ENCODE data around the gene MFSD2B. TPM values are rescaled to one million over a fixed set of nuclear protein-coding genes. Genes with fewer than 3 reads are reported as not detected.
A peak's percentile ranks its signal among the peaks of the same experiment; 100 is the strongest.

The MFSD2B gene
- total and polyA plus RNA-seq, 5 donors = 0.18 to 0.51 (median 0.19) TPM; not detected in 2

DNA sequence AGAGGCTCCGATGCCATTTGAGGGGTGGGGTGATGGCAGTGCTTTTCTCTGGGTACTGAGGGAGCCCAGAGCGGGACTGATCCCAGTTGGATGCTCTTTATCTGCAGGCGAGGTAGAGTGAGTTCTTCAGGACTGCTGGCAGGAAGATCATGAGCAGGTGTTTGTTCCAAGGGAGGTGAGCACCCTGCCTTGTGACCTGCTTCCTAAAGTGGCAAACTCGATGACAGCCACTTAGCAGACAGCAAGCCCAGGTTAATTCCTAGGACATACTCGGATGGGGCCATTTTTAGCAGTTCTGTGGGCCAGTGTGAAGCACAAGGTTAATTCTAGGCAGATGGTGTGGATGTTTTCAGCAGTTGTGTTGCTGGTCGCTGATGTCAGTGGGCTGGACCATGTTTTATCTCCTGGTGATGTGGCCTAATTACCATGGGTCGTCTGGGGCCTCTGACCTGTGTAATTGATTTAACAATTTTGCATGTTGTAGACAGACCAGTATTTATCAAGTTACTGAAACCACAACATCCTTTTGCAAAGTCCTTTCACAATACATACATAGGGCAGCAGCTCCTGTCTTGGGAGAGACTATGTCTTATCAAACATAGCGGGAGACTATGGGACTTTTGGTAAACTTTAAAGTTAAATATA, 44.6 kb downstream of the MFSD2B start:
- H3K27me3 ChIP-seq (ENCODE audit: control insufficient read depth, insufficient read depth) = no peaks in the 10 kb centered on the region

DNA sequence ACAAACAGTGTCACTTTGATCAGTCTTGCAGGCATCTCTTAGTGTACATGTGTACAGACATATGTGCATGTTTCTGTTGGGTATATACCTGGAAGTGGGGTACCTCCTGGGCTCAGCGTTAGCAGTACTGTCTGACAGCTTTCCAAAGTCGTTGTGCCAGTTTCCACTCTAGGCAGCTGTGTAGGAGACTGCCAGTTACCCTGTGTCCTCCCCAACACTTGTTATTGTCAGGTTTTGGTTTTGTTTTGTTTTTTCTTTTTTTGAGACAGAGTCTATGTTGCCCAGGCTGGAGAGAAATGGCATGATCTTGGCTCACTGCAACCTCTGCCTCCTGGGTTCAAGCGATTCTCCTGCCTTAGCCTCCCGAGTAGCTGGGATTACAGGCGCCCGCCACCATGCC, 45.9 kb downstream of the MFSD2B start:
- 84% methylated on average over 6 of the region's 6 CpGs for WGBS
- Histone ChIP-seq H3K4me3 (ENCODE audit: low read length) (no peak overlapping the region), H3K27ac (ENCODE audit: low read length) (no peak overlapping the region), H3K9me3 (ENCODE audit: control insufficient read depth, low read length) (no peaks in the 10 kb centered on the region), H3K27me3 (ENCODE audit: control insufficient read depth, insufficient read depth) (no peaks in the 10 kb centered on the region), H3K4me1 (ENCODE audit: control insufficient read depth, insufficient read depth, low read length) (no peaks in the 10 kb centered on the region)
- ATAC-seq (no peak), DNase-seq (no peak)
- intact Hi-C loops (cut with DNase I) = no loop called here

More for the DNA sequence above, 44.6 kb downstream of the MFSD2B start:
- DNase-seq (no peak), ATAC-seq (no peak)
- H3K4me3 ChIP-seq (ENCODE audit: low read length) = no peak overlapping the region
- no peaks in the 10 kb centered on the region for H3K4me1 ChIP-seq (ENCODE audit: control insufficient read depth, insufficient read depth, low read length)
- H3K9me3 ChIP-seq (ENCODE audit: control insufficient read depth, low read length) = no peaks in the 10 kb centered on the region
- H3K27ac ChIP-seq (ENCODE audit: low read length) = no peak overlapping the region
- 75% methylated on average over 8 of the region's 8 CpGs for WGBS
- intact Hi-C loops (cut with DNase I) = no loop called here

DNA sequence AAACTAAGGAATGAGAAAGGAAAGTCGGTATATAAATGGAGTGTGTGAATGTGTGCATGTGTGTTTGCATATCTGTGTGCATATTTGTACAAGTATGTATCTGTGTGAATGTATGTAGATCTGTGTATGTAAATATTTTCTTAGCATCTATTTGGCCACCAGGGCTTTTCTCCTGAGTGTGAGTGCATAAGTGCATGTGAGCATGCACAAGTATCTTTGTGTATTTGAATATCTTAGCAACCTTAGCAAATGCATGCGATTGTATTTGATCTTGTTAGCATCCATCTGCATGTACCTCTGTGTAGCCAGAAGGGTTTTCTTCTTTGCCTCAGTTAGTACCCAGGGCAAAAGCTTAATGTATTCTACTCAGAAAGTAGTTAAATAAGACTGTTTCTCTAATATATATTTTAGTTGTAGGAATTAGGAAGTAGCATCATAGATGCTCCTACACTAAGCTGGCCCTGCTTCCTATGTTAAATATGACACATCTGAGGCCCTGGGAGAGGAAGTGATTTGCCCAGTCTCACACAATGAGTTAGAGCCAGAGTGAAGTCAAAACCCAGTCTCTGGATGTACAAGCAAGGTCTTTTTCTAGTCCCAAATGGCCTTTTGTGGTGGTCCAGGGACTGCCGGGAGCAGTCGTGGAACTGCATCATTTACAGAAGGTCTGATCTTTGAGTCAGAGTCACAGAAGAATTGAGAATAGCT, 48.8 kb downstream of the MFSD2B start:
- intact Hi-C loops (cut with DNase I) = no loop called here

DNA sequence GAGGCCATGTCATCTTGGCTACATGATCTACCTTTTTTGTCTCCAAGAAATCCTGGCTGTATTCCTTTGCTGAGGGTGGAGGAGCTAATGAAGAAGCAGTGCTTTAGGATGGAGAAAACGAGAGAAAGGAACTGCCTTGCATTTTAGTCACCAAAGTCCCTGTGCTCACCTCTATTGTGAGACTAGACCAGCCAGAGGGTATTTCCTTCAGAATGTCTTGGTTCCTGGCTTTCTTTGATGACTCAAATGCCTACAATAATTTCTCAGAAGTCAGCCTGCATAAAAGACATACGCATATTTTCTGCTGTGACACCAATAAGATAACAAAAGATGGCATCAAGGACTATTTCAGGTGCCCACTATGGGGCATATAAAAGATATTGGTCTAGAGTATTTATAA, 55.5 kb downstream of the MFSD2B start:
- ATAC-seq = no peak
- WGBS = 81% methylated on average over 2 of the region's 2 CpGs
- no peak for DNase-seq
- H3K4me3 ChIP-seq (ENCODE audit: low read length) = no peak overlapping the region
- intact Hi-C loops (cut with DNase I) = no loop called here
- no peaks in the 10 kb centered on the region for H3K4me1 ChIP-seq (ENCODE audit: control insufficient read depth, insufficient read depth, low read length)
- H3K27ac ChIP-seq (ENCODE audit: low read length) = no peak overlapping the region
- H3K27me3 ChIP-seq (ENCODE audit: control insufficient read depth, insufficient read depth) = no peaks in the 10 kb centered on the region
- no peaks in the 10 kb centered on the region for H3K9me3 ChIP-seq (ENCODE audit: control insufficient read depth, low read length)

More for the DNA sequence above, 48.8 kb downstream of the MFSD2B start:
- 89% methylated on average over 4 of the region's 4 CpGs for WGBS
- H3K27me3 ChIP-seq (ENCODE audit: control insufficient read depth, insufficient read depth) = no peaks in the 10 kb centered on the region
- ATAC-seq = no peak
- no peak overlapping the region for H3K27ac ChIP-seq (ENCODE audit: low read length)
- H3K9me3 ChIP-seq (ENCODE audit: control insufficient read depth, low read length) = no peaks in the 10 kb centered on the region
- H3K4me3 ChIP-seq (ENCODE audit: low read length) = no peak overlapping the region
- H3K4me1 ChIP-seq (ENCODE audit: control insufficient read depth, insufficient read depth, low read length) = no peaks in the 10 kb centered on the region
- no peak for DNase-seq

DNA sequence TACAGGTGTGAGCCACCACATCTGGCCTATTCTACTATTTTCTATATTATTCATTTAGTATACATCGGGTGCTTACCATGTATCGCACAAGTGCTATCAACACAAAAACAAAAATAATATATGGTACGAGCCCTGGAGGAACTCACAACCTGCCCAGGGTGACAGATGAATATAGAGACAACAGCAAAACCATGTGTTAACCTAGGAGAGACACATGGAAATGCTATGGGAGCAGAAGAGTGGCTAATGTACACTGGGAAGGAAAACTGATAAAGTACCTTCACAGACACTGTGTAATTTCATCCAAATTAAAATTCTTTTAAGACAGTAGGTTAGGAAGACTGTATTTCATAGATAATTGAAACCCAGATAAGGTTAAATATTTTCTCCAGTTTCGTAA, 62.4 kb downstream of the MFSD2B start:
- H3K27ac ChIP-seq (ENCODE audit: low read length) = no peak overlapping the region
- H3K4me3 ChIP-seq (ENCODE audit: low read length) = no peak overlapping the region
- H3K27me3 ChIP-seq (ENCODE audit: control insufficient read depth, insufficient read depth) = no peaks in the 10 kb centered on the region
- WGBS = 93% methylated on average over 4 of the region's 4 CpGs
- DNase-seq (no peak), ATAC-seq (no peak)
- peaks cover 2% of the 10 kb centered on the region for H3K4me1 ChIP-seq (ENCODE audit: control insufficient read depth, insufficient read depth, low read length)
- intact Hi-C loops (cut with DNase I) = no loop called here
- no peaks in the 10 kb centered on the region for H3K9me3 ChIP-seq (ENCODE audit: control insufficient read depth, low read length)

DNA sequence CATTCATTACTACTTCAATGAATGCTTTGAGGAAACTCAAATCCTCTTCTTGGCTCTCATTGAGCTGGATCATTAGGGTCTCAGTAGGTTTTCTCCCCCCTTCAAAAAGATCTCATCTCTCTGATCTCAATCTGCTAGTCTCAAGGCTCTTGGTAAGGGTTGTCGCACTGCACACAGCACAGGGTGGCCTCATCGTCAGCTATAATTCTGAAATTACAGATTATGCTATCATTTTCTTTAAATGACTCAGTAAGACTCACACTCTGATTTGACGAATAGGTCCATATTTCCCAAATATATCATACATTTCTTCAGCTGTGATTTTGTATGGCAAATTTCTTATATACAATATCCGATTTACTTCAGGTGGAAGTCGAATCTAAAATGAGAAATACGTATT, 63.9 kb downstream of the MFSD2B start:
- DNase-seq = no peak
- intact Hi-C loops (cut with DNase I) = no loop called here
- WGBS = 88% methylated on average over 6 of the region's 6 CpGs
- no peaks in the 10 kb centered on the region for H3K27me3 ChIP-seq (ENCODE audit: control insufficient read depth, insufficient read depth)
- no peak for ATAC-seq
- no peak overlapping the region for H3K4me3 ChIP-seq (ENCODE audit: low read length)
- no peak overlapping the region for H3K27ac ChIP-seq (ENCODE audit: low read length)
- H3K4me1 ChIP-seq (ENCODE audit: control insufficient read depth, insufficient read depth, low read length) = peaks cover 2% of the 10 kb centered on the region
- no peaks in the 10 kb centered on the region for H3K9me3 ChIP-seq (ENCODE audit: control insufficient read depth, low read length)

DNA sequence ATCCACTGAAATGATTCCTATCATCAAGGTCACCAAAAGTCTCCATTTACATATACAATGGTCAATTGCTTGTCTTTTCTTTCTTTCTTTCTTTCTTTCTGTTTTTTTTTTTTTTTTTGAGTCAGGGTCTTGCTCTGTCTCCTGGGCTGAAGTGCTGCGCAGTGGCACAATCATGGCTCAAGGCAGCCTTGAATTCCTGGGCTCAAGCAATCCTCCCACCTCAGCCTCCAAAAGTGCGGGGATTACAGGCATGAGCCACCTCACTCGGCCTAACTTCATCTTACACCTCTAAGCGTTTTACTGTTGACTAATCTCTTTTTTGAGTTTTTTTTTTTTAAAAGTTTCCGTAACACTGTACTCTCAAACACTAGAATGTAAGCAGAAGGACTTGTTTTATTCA, 65.4 kb downstream of the MFSD2B start:
- H3K4me3 ChIP-seq (ENCODE audit: low read length) = peak overlapping the region; percentile 87
- intact Hi-C loops (cut with DNase I) = no loop called here
- 70% methylated on average over 5 of the region's 5 CpGs for WGBS

More for the DNA sequence above, 65.4 kb downstream of the MFSD2B start:
- Histone ChIP-seq H3K27me3 (ENCODE audit: control insufficient read depth, insufficient read depth) (no peaks in the 10 kb centered on the region), H3K9me3 (ENCODE audit: control insufficient read depth, low read length) (no peaks in the 10 kb centered on the region), H3K27ac (ENCODE audit: low read length) (no peak overlapping the region), H3K4me1 (ENCODE audit: control insufficient read depth, insufficient read depth, low read length) (peaks cover 2% of the 10 kb centered on the region)
- ATAC-seq (no peak), DNase-seq (no peak)

Other genes with a start within 250 kb of the MFSD2B start
- gene ATAD2B, start 83.0 kb upstream of the MFSD2B start, total RNA-seq = 10 to 100 TPM in 2 of 4 donors, 1 to 10 TPM in 2; 9.3 to 15.1 (median 10.3) TPM
- gene ATAD2B, start 83.0 kb upstream of the MFSD2B start, polyA plus RNA-seq = 2.8 TPM
- gene UBXN2A, start 69.6 kb upstream of the MFSD2B start, total RNA-seq = 10 to 100 TPM; 23.0 to 27.3 (median 25.0) TPM
- gene UBXN2A, start 69.6 kb upstream of the MFSD2B start, polyA plus RNA-seq = 14.7 TPM
- 1 to 10 TPM; 5.5 to 7.3 (median 6.2) TPM for gene WDCP, start 37.3 kb downstream of the MFSD2B start, total RNA-seq
- 2.1 TPM for gene WDCP, start 37.3 kb downstream of the MFSD2B start, polyA plus RNA-seq
- 1 to 10 TPM; 2.7 to 5.1 (median 4.2) TPM for gene FKBP1B, start 39.7 kb downstream of the MFSD2B start, total RNA-seq
- gene FKBP1B, start 39.7 kb downstream of the MFSD2B start, polyA plus RNA-seq = 4.3 TPM
- gene SF3B6, start 66.2 kb downstream of the MFSD2B start, total RNA-seq = 10 to 100 TPM; 54.7 to 59.2 (median 58.3) TPM
- 101 TPM for gene SF3B6, start 66.2 kb downstream of the MFSD2B start, polyA plus RNA-seq
- gene TP53I3, start 74.7 kb downstream of the MFSD2B start, total RNA-seq = 1 to 10 TPM; 6.0 to 9.7 (median 7.3) TPM
- gene TP53I3, start 74.7 kb downstream of the MFSD2B start, polyA plus RNA-seq = 13.1 TPM
- gene PFN4, start 113.2 kb downstream of the MFSD2B start, total RNA-seq = 1 to 10 TPM in 2 of 4 donors, under 1 TPM in 1, not detected in 1; 0.83 to 1.7 (median 1.3) TPM
- 2.8 TPM for gene PFN4, start 113.2 kb downstream of the MFSD2B start, polyA plus RNA-seq
- gene FAM228B, start 113.4 kb downstream of the MFSD2B start, total RNA-seq = 10 to 100 TPM; 50.1 to 69.0 (median 58.9) TPM
- gene FAM228B, start 113.4 kb downstream of the MFSD2B start, polyA plus RNA-seq = 37.9 TPM
- gene FAM228A, start 165.0 kb downstream of the MFSD2B start, total RNA-seq = 1 to 10 TPM in 3 of 4 donors, under 1 TPM in 1; 0.62 to 5.1 (median 2.0) TPM
- gene FAM228A, start 165.0 kb downstream of the MFSD2B start, polyA plus RNA-seq = 1.5 TPM

Data from right cardiac atrium (tissue), 5 donors.